Endometrial microvascular endothelial cells (primary cell): ENCODE data around the gene SPEF1. TPM values are rescaled to one million over a fixed set of nuclear protein-coding genes. Genes with fewer than 3 reads are reported as not detected.

Source experiments
- in situ Hi-C: cut with HindIII; loops from 2 replicates; pipeline ENCODE4 v1.10.0; 2017; ENCODE audit warnings: low sequenced_read_pairs, low pct_unique_long_range_greater_than_20kb; ENCODE audit errors: inconsistent ontology term
- total RNA-seq: library from RNA; depleted of rRNA; stranded (reverse); fragments of >200 nt; gene quantifications from one replicate; pipeline ENCODE4 v1.2.3, GENCODE V29; 2015; ENCODE audit errors: inconsistent ontology term

SPEF1 gene
- total RNA-seq, 1 donor from 2014 or later: not detected

DNA sequence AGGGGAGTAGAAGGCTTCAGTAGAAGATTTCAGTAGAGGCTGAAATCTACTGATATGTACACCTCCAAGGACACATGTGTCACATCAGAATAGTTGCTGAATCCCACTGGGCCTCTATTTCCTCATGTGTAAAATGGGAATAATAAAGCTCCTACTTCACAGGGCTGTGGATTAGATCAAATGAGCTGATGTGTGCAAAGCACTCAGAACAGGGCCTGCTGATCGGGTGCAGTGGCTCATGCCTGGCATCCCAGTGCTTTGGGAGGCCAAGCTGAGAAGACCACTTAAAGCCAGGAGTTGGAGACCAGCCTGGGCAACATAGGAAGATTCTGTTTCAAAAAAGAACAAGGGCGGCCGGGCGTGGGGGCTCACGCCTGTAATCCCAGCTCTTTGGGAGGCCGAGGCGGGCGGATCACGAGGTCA is 31.0 kb upstream of the SPEF1 start:
- in situ Hi-C loops: no loop called here

DNA sequence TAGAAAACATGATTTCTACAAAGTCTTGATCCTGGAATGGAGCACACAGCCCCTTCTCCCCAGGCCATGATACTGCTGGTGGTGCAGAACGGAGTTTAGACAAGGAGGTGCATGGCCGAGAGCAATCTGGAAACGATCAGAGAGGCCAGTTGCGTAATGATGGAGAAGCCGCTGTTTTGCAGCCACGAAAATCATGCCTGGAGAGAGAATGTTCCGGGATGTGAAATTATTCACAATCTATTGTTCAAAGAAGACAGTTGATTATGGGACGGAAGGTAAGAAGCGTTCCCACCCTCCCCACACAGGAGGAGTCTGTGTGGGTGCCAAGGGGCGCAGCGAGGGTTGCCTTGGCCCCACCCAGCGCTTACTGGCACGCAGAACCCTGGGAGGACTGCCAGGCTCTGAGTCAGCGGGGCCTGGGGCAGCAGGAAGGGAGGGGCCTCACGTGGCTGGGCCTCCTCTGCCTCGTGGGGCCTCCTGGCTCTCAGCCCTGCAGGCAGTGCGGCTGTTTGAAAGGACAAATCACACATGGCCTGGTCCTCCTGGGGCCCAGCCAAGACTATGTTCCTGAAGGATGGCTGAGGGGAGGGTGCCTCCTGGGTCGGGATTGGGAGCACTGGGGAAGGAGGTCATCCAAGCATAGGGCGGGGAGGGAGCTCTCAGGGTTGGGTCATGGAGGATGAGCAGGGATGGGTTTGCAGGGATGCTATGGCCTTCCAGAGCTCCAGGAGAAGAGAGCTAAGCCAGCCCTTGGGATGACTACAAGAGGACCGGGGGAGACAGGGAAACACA is 30.4 kb upstream of the SPEF1 start:
- in situ Hi-C loops: no loop called here

DNA sequence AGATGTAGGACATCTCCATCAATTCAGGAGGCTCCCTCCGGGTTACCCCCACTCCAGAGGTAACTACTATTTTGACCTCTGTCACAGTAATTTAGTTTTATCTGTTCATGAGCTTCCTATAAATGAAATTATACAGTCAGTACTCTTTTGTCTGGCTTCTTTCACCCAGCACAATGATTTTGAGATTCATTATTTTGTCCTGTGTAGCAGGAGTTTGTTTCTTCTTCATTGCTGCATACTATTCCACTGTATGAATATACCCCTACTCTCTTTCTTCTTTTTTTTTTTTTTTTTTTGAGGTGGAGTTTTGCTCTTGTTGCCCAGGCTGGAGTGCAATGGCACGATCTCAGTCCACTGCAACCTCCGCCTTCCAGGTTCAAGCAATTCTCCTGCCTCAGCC is 27.3 kb upstream of the SPEF1 start:
- in situ Hi-C loops: no loop called here

DNA sequence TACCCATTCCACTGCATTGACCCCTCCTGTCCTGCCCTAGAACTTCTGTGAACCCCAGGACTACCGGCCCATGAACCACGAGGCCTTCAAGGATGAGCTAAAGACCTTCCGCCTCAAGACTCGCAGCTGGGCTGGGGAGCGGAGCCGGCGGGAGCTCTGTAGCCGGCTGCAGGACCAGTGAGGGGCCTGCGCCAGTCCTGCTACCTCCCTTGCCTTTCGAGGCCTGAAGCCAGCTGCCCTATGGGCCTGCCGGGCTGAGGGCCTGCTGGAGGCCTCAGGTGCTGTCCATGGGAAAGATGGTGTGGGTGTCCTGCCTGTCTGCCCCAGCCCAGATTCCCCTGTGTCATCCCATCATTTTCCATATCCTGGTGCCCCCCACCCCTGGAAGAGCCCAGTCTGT is 23.5 kb upstream of the SPEF1 start:
- in situ Hi-C loops: no loop called here

DNA sequence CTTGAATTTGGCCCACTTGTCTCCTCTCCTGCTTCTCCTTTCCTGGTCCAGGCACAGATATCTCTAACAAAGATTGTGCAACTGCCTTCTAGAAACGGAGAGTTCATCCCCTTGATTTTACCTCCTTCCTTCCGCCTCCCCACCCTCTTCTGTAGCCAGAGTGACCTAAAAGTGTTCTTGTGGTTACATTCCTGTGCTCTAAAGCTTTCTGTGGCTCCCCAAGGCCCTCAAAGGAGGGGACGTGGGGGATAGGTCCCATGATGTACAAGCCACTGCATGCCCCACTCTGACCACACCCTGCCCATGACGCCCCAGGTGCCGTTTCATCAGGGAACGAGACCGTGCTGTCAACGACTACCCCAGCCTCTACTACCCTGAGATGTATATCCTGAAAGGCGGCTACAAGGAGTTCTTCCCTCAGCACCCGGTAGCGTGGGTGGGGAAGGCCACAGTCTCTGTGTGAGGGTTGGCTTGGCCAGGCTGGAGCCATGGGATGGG is 23.1 kb upstream of the SPEF1 start:
- in situ Hi-C loops: no loop called here

DNA sequence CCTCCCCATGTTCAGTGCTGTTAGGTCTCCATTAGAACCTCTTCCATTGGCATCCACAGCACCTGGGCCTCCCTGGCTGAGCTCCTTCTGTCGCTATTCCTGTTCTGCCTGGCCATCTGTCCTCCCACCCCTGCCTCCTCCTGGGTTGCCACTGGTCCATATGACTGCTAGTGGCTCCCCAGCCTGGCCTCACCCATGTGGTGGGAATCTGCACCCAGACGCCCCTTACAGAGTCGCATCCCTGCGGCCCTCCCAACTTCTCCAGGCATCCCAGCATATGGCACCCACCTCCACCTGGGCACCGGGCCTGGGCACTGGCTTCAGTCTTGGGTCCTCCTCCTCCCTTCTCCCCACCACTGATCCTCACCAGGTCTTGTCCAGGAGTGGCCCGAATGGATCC is 22.6 kb upstream of the SPEF1 start:
- in situ Hi-C loops: no loop called here

DNA sequence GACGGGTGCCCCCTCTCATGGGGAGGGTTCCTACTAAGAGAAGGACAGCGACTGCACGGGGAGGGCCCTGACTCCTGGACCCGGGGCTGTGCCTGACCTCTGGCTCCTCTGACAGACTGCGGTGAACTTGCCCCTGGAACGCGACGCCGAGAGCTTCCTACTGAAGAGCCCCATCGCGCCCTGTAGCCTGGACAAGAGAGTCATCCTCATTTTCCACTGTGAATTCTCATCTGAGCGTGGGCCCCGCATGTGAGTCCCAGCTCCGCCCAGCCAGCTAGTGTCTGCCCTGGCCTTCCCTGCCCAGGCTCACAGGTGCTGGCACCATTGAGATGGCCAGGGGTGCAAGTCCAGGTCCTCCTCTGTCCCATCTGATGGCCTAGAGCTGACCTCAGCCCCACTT is 22.0 kb upstream of the SPEF1 start:
- in situ Hi-C loops: no loop called here

DNA sequence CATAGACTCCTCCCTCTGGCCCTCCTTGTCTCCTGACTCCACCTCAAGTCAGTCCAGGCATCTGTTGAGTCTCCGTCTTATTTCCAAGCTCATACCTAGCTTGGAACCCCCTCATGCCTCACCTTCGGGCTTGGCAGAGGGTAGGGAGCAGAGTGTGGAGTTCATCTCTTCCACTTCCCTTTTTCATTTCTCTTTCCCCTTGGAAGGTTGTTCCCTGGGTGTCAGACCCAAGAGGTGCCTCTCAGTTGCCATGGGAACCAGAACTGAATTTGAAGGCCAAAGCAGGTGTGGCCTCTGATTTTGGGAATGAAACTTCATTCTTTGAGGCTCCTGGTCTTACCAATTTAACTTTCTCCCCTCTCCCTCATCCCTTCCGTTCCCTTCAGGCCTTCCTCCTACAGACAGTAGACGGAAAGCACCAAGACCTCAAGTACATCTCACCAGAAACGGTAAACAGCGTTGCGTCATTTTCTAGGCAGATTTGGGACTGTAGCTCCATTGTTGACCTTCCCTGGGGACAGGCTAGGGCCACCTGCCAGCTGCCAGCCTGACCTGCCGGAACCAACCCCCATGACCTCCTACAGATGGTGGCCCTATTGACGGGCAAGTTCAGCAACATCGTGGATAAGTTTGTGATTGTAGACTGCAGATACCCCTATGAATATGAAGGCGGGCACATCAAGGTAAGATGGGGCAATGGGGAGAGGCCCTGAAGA is 21.4 kb upstream of the SPEF1 start:
- in situ Hi-C loops: no loop called here

DNA sequence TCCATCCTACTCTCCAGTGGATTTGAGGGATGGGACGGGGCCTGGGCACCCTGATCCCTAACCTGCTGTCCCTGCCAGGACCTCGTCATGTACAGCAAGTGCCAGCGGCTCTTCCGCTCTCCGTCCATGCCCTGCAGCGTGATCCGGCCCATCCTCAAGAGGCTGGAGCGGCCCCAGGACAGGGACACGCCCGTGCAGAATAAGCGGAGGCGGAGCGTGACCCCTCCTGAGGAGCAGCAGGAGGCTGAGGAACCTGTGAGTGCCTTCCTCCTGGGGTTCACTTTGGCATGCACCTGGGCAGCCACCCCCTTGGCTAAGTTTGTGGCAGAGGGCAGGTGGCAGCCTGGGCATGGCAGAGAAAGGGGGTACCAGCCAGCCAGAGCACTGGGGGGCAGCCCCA is 20.6 kb upstream of the SPEF1 start:
- in situ Hi-C loops: no loop called here

DNA sequence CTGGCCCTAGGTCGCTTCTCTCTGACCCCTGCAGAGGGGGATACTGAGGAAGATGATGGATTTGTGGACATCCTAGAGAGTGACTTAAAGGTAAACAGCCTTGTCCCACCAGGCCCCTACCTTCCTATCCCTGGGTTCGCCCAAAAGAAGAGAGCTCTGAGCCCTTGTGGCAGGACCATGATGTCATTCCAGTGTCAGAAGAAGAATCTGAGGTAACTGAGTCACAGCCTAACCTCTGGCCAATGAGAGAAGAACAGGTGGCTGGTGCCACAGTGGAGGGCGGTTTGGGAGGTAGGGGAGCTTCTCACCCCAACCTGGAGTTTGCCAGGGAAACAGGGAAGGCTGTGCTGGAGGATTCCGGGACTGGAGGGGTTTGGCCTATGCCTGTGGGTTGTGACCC is 20.1 kb upstream of the SPEF1 start:
- in situ Hi-C loops: no loop called here

DNA sequence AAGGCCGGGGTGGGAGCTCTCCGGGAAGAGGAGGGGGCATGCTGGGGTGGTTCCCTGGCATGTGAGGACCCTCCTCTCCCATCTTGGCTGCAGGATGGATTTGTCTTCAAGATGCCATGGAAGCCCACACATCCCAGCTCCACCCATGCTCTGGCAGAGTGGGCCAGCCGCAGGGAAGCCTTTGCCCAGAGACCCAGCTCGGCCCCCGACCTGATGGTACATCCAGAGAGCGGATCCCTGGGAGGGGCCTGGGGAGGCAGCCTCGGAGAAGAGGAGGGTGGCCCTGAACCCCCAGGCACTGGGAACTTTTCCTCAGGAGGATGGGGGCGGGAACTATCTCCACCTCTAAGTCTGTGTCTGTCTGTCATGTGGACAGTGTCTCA is 19.6 kb upstream of the SPEF1 start:
- in situ Hi-C loops: no loop called here

DNA sequence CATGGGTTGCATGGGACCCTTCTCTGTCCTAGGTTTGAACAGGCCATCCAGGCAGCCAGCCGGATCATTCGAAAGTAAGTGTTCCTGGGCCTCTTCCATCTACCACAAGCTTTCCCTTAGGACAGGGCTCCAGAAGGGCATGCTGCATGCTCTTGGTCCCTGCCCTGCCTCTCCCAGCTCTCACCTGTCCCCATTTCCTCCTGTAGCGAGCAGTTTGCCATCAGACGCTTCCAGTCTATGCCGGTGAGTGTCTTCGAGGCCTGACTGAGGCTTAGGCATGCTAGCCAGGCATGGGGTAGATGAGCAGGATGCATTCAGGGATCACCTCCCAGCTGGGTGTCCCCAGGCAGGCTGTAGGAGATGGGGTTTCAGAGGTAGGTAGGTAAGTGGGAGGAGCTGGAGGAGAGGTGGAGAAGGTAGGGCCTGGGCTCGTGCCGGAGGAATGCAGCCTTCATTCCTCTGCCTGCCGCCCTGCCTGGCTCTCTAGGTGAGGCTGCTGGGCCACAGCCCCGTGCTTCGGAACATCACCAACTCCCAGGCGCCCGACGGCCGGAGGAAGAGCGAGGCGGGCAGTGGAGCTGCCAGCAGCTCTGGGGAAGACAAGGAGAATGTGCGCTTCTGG is 19.1 kb upstream of the SPEF1 start:
- in situ Hi-C loops: no loop called here

DNA sequence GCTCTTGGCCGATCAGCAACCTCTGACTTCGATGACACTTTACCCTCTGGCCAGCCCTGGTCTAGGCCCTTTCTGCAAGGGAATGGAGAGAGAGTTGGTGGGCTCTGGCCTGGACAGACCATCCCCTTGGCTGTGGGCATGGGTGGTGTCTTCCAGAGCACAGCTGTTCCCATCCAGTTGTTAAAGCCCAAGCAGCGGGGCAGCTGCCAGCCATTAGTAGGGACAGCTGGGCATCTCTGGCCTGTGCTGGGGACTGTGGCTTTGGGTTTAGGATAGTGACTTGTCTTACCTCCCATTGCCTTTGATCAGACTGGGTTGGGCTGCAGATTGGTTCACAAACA is 17.6 kb upstream of the SPEF1 start:
- in situ Hi-C loops: no loop called here

DNA sequence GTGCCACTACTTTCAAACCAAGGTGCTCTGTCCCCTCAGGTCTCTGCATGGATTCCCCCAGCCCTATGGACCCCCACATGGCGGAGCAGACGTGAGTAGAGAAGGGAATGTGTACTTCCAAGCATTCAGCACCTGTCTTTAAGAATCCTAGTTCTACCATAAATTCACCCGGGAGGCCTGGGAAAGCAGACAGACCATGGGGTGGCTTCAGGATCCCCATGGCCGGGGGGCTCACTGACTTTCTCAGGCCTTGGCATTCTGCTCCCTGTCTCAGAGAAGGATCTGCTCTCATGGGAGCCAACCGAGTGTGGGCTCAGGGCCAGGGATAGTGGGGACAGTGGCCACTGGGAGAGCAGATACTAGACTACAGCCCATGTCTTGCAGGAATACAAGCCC is 17.1 kb upstream of the SPEF1 start:
- in situ Hi-C loops: no loop called here

DNA sequence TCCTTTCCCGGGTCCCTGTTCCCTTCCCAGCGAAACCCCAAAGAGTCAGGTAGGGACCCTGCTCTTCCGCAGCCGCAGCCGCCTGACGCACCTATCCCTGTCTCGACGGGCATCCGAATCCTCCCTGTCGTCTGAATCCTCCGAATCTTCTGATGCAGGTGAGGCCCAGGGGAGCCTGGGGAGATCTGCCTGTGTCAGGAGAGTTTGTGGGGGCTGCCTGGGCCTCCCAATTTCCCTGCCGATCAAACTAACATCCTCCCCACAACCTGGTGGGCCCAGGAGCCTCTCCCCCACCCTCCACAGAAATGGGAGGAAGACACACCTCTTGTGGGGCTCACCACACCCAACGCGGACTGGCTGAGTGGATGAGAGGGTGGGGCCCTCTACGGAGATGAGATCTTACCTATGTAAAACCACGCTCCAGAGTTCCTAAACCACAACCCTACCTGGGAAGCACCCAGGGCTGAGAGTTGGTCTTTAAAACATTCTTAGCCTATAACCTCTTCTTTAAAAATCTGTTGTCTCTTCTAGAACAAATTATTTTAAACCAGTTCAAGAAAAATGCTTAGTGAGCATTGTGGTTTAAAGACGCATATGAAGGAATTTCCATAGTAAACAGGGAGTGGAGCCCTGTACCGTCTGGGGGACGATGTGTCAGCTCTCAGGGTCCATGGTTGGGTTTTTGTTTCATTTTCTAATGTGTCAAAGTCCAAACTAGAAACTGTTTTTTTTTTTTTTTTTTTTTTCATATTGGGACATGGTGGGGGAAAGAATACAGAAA is 16.5 kb upstream of the SPEF1 start:
- in situ Hi-C loops: no loop called here

DNA sequence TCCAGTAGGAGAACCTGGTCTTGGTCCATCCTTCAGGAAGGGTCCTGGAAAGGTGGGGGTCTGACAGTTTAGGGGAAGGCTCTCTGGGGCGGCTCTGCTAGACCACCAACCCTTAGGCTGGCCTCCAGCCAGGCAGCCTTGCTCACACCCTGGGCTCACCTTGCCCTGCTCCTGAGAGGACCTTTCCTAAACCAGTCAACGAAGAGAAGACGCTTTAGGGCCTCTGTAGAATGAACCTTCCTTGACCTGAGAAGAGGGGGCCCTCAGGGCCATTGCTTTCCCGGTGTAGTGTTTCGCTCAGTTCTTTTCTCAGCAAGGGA is 15.9 kb upstream of the SPEF1 start:
- in situ Hi-C loops: no loop called here

DNA sequence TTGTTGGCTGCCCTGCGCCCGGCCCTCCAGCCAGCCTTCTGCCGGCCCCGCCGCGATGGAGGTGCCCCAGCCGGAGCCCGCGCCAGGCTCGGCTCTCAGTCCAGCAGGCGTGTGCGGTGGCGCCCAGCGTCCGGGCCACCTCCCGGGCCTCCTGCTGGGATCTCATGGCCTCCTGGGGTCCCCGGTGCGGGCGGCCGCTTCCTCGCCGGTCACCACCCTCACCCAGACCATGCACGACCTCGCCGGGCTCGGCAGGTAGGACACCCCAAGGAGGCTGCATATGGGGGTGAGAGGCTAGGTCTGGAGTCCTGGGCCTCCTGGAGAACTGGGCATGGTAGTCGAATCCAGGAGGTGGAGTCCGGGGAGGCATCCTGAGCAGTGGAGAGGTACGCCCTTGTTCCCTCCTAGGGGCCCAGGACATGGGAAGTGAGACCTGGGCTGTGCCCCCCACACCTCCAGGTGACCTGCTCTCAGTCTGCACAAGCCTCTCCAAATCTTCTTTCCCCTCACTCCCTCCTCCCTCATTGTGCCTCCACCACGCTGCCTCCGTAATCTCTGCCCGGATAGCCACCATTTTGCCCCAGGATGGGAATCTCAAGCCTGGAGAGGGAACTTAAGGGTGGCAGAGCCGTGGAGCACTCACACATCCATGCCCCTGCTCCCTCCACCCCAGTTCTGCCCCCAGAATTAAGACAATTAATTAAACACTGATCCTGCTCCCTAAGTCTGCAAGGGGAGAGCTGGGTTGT is 15.4 kb upstream of the SPEF1 start:
- in situ Hi-C loops: no loop called here

DNA sequence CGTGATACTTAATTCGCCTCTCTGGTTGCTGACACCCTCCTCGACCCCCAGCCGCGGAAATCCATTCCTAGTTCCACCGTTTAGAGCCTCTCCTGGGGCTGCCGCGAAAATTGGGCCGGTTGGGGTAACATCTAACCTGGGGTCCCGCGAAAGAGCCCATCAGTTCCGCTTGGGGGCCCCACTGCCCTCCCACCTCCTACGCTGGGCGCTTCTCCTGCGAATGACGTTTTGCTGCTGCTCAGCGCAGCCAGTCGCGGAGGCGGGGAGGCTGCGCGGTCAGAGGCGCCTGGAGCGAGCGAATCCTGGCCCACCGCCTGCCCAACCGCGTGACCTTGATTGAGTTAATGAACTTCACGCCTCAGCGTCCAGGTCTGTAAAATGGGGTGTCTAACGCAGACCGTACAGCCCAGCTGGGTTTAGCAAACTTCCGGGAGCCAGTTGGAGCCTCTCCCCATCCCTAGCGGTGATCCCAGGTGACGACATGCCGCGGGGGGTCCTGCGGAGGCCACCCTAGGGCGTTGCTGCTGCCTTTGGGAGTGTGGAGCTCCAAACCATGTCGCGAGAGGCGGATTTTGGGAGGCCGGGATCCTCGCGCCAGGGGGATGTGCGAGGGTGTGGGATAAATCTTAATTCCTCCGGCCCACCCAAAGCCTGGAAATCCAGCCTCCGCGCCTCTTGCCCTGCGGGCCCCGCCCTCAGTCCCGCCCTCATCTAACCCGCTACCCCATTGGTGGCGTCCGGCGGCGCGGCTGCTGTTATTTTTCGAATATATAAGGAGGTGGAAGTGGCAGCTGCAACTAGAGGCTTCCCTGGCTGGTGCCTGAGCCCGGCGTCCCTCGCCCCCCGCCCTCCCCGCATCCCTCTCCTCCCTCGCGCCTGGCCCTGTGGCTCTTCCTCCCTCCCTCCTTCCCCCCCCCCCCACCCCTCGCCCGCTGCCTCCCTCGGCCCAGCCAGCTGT is 14.5 kb upstream of the SPEF1 start, which contains the start of gene CDC25B:
Gene CDC25B, plus strand, starts transcription at position 800 of the 958 bp plus-strand sequence. CDS start 222 bp downstream, outside the sequence.
- in situ Hi-C loops: no loop called here
